Peyer's patch (tissue), 4 donors: ENCODE data around the gene SNAPC4. TPM values are rescaled to one million over a fixed set of nuclear protein-coding genes. Genes with fewer than 3 reads are reported as not detected.

Experiments used
- DNase-seq, 3 donors: peaks; one replicate each; pipeline ENCODE4 v3.0.0-alpha.2; 2017 to 2019
- H3K27ac ChIP-seq, 4 donors: fragments of 200-600 bp; sonication (generic); one replicate each; pipeline ENCODE4 v1.5.1; 2016 to 2019
- H3K27me3 ChIP-seq, 2 donors: fragments of 200-600 bp; sonication (generic); one replicate each; pipeline ENCODE4 v1.5.1; 2019
- H3K36me3 ChIP-seq, 3 donors: fragments of 200-600 bp; sonication (generic); one replicate each; pipeline ENCODE4 v1.5.1; 2016 to 2019
- H3K4me1 ChIP-seq, 4 donors: fragments of 200-600 bp; sonication (generic); one replicate each; pipeline ENCODE4 v1.5.1; 2016 to 2019
- H3K4me3 ChIP-seq, 4 donors: fragments of 200-600 bp; sonication (generic); 1 replicate in 3 of 4; 2 replicates in 1 of 4; pipeline ENCODE4 v1.5.1; 2016 to 2019; ENCODE audit warnings: mild to moderate bottlenecking in 1 of 4
- H3K9me3 ChIP-seq, 4 donors: fragments of 200-600 bp; sonication (generic); one replicate each; pipeline ENCODE4 v1.5.1; 2016 to 2019; ENCODE audit warnings: mild to moderate bottlenecking in 1 of 4
- CTCF ChIP-seq, 6 experiments: fragments of 450-650 bp in 4 of 6; fragments of 200-600 bp in 2 of 6; sonication (generic) in 1 of 6; IDR thresholded peaks; one replicate each; pipeline ENCODE4 v1.5.1; 2017 to 2019; ENCODE audit warnings: antibody characterized with exemption in 6 of 6, mild to moderate bottlenecking in 3 of 6, moderate library complexity in 1 of 6
- POLR2A ChIP-seq, 2 donors: fragments of 450-650 bp; IDR thresholded peaks; one replicate each; pipeline ENCODE4 v1.5.1; 2017; ENCODE audit warnings: antibody characterized with exemption in 2 of 2, mild to moderate bottlenecking in 2 of 2, moderate library complexity in 2 of 2
- total RNA-seq, 4 donors: library from RNA; depleted of rRNA; stranded (reverse); fragments of >200 nt; gene quantifications; one replicate each; pipeline ENCODE4 v1.1.0, GENCODE V29; 2016

The SNAPC4 gene
- total RNA-seq, 4 donors from 2014 or later: 6.3 to 58.6 (median 13.2) TPM

GRCh38 chr9:136399176-136400037 is 563 bp downstream of the SNAPC4 start:
- Histone ChIP-seq H3K9me3 (no peaks in the 10 kb centered on the region), H3K4me3 (peak overlapping the region; percentile 90 to 99 (median 94)), H3K4me1 (peaks cover 0 to 32% (median 22%) of the 10 kb centered on the region in 4 donors), H3K27ac (peak overlapping the region; percentile 18 to 86 (median 28)), H3K36me3 (peaks cover 0 to 43% (median 0%) of the 10 kb centered on the region in 3 donors), H3K27me3 (no peaks in the 10 kb centered on the region)
- TF ChIP-seq CTCF (IDR thresholded peaks at IDR 0.05) (no peak), POLR2A (IDR thresholded peaks at IDR 0.05) (no peak)
- no peak for DNase-seq

GRCh38 chr9:136398286-136398685 is 1.7 kb downstream of the SNAPC4 start:
- no peaks in the 10 kb centered on the region for H3K27me3 ChIP-seq
- H3K27ac ChIP-seq: no peak overlapping the region
- peaks cover 0 to 29% (median 14%) of the 10 kb centered on the region in 4 donors for H3K4me1 ChIP-seq
- H3K36me3 ChIP-seq: peaks cover 0 to 44% (median 0%) of the 10 kb centered on the region in 3 donors
- no peaks in the 10 kb centered on the region for H3K9me3 ChIP-seq
- no peak overlapping the region for H3K4me3 ChIP-seq
- TF ChIP-seq POLR2A (IDR thresholded peaks at IDR 0.05): no peak
- no peak for TF ChIP-seq CTCF (IDR thresholded peaks at IDR 0.05)
- no peak for DNase-seq

- H3K4me3 ChIP-seq: no peak overlapping the region
- H3K4me1 ChIP-seq: peaks cover 0 to 29% (median 14%) of the 10 kb centered on the region in 4 donors
- no peak for TF ChIP-seq CTCF (IDR thresholded peaks at IDR 0.05)
- H3K9me3 ChIP-seq: no peaks in the 10 kb centered on the region
- no peak overlapping the region for H3K27ac ChIP-seq
- no peak for DNase-seq
- H3K27me3 ChIP-seq: no peaks in the 10 kb centered on the region
- H3K36me3 ChIP-seq: peaks cover 0 to 48% (median 0%) of the 10 kb centered on the region in 3 donors
Measured at GRCh38 chr9:136397643-136398042, 2.3 kb downstream of the SNAPC4 start.

GRCh38 chr9:136396219-136396515 is 3.8 kb downstream of the SNAPC4 start:
- Histone ChIP-seq H3K27ac (no peak overlapping the region), H3K9me3 (no peaks in the 10 kb centered on the region), H3K27me3 (no peaks in the 10 kb centered on the region), H3K4me3 (no peak overlapping the region), H3K4me1 (peaks cover 0 to 29% (median 14%) of the 10 kb centered on the region in 4 donors), H3K36me3 (peaks cover 0 to 62% (median 0%) of the 10 kb centered on the region in 3 donors)
- TF ChIP-seq CTCF (IDR thresholded peaks at IDR 0.05): no peak
- no peak for TF ChIP-seq POLR2A (IDR thresholded peaks at IDR 0.05)
- no peak for DNase-seq

- H3K27me3 ChIP-seq: no peaks in the 10 kb centered on the region
- no peak overlapping the region for H3K27ac ChIP-seq
- TF ChIP-seq POLR2A (IDR thresholded peaks at IDR 0.05): no peak
- no peak for TF ChIP-seq CTCF (IDR thresholded peaks at IDR 0.05)
- no peak overlapping the region for H3K4me3 ChIP-seq
- DNase-seq: no peak
- no peaks in the 10 kb centered on the region for H3K9me3 ChIP-seq
- peaks cover 0 to 27% (median 13%) of the 10 kb centered on the region in 4 donors for H3K4me1 ChIP-seq
- H3K36me3 ChIP-seq: peaks cover 0 to 63% (median 0%) of the 10 kb centered on the region in 3 donors
Measured at GRCh38 chr9:136395345-136396218, 4.4 kb downstream of the SNAPC4 start.
